Right lobe of liver (tissue), 6 donors: Measurements from ENCODE around the gene FGFR3. TPM values are rescaled to one million over a fixed set of nuclear protein-coding genes. Genes with fewer than 3 reads are reported as not detected.
A peak's percentile ranks its signal among the peaks of the same experiment; 100 is the strongest.

ENCODE experiments used
- ATAC-seq, 4 donors: fragments of 200-7000 bp; cut with Tn5 transposase; one replicate each; pipeline ENCODE4 v1.9.1; 2020; ENCODE audit warnings: mild to moderate bottlenecking in 4 of 4, moderate library complexity in 4 of 4
- DNase-seq, 3 donors: peaks; one replicate each; pipeline ENCODE4 v3.0.0-alpha.2; 2020
- H3K27ac ChIP-seq, 3 donors: fragments of 200-600 bp; one replicate each; pipeline ENCODE4 v1.8.0; 2022
- H3K27me3 ChIP-seq, 2 donors: fragments of 200-600 bp; one replicate each; pipeline ENCODE4 v1.8.0; 2022
- H3K36me3 ChIP-seq, 4 donors: fragments of 200-600 bp; sonication (generic) in 1 of 4; one replicate each; pipeline versions ENCODE4 v1.5.1 to v1.8.0; 2017 to 2022; ENCODE audit warnings: control low read depth in 1 of 4
- H3K4me1 ChIP-seq, 4 donors: fragments of 200-600 bp; sonication (generic) in 1 of 4; one replicate each; pipeline versions ENCODE4 v1.5.1 to v1.8.0; 2017 to 2022; ENCODE audit warnings: control low read depth in 1 of 4
- H3K4me3 ChIP-seq, 3 donors: fragments of 200-600 bp; one replicate each; pipeline ENCODE4 v1.8.0; 2022
- H3K9me3 ChIP-seq, 4 donors: fragments of 200-600 bp; sonication (generic) in 1 of 4; one replicate each; pipeline versions ENCODE4 v1.5.1 to v1.8.0; 2017 to 2022; ENCODE audit warnings: control low read depth in 1 of 4
- POLR2A ChIP-seq: fragments of 450-650 bp; IDR thresholded peaks from one replicate; pipeline ENCODE4 v1.6.1; 2017; ENCODE audit warnings: antibody characterized with exemption, mild to moderate bottlenecking
- WGBS: methylation state at CpG from one replicate; pipeline ENCODE4 v1.1.6; 2018; ENCODE audit warnings: low coverage, low lambda C conversion rate; ENCODE audit not compliant: insufficient coverage; ENCODE audit errors: missing lambda C conversion rate; 5-methylcytosine and 5-hydroxymethylcytosine counted together
- intact Hi-C, 2 donors: fragments of 100-400 bp; cut with DNase I; formaldehyde crosslinking; loops; one replicate each; pipeline versions ENCODE4 v1.11.2 to v1.14.1; 2022
- total RNA-seq, 6 experiments: library from RNA; depleted of rRNA in 2 of 6; stranded (reverse); fragments of >200 nt in 2 of 6; fragmentation: NEBNext Ultra II Directional in 3 of 6; extraction: Animal tissue kit (Norgen Biotek cat#: 25700) in 3 of 6; gene quantifications; one replicate each; pipeline versions ENCODE4 v1.1.0 to v1.2.4, GENCODE V29; 2016 to 2023
- TF ChIP-seq, protein P1 (sequence below), 4 donors: fragments of 200-600 bp in 3 of 4; fragments of 450-650 bp in 1 of 4; IDR thresholded peaks; one replicate each; pipeline versions ENCODE4 v1.5.1 to v1.8.0; 2016 to 2022; ENCODE audit warnings: antibody characterized with exemption in 4 of 4, mild to moderate bottlenecking in 2 of 4
- donor health status: DM: no; HTN: yes; CAD: no.
- donor health status: DM: no; HTN: no; CAD: no.
- donor health status: DM: no; HTN: no; CAD: no.
- donor health status: DM: no; HTN: yes; CAD: no.
- donor health status: DM: no; HTN: yes; CAD: no.

FGFR3 gene
- total RNA-seq, 6 experiments from 2014 or later: 14.3 to 30.0 (median 25.7) TPM

DNA sequence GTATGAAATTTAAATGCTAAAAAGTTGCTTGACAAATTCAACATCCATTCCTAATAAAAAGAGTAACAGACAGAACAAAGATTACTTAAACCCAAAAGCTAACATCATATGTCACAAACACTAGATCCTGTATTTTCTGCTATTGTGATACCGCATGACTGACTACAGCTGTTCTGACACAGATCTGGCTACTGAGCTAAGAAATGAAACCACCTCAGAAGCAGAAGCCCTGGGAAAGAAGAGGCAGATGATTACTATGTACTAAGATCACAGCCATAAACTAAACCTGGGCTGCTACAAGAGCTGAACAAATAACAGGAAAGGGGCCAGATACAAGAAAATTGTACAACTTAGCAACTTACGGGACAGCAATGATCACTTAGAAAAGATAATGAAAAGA lies 53.5 kb downstream of the FGFR3 start:
- WGBS: 100% methylated on average over 2 of the region's 2 CpGs
- Histone ChIP-seq H3K27ac (no peak overlapping the region), H3K27me3 (no peaks in the 10 kb centered on the region), H3K4me3 (no peak overlapping the region), H3K9me3 (no peaks in the 10 kb centered on the region), H3K4me1 (peaks cover 0 to 8% (median 0%) of the 10 kb centered on the region in 4 donors), H3K36me3 (peaks cover 0 to 42% (median 5%) of the 10 kb centered on the region in 4 donors)
- intact Hi-C loops: loop anchor here in 1 of 2 donors (10.0 kb wide), 1 partner anchor 48 kb away; no protein-coding TSS in a partner anchor
- TF ChIP-seq, protein P1, sequence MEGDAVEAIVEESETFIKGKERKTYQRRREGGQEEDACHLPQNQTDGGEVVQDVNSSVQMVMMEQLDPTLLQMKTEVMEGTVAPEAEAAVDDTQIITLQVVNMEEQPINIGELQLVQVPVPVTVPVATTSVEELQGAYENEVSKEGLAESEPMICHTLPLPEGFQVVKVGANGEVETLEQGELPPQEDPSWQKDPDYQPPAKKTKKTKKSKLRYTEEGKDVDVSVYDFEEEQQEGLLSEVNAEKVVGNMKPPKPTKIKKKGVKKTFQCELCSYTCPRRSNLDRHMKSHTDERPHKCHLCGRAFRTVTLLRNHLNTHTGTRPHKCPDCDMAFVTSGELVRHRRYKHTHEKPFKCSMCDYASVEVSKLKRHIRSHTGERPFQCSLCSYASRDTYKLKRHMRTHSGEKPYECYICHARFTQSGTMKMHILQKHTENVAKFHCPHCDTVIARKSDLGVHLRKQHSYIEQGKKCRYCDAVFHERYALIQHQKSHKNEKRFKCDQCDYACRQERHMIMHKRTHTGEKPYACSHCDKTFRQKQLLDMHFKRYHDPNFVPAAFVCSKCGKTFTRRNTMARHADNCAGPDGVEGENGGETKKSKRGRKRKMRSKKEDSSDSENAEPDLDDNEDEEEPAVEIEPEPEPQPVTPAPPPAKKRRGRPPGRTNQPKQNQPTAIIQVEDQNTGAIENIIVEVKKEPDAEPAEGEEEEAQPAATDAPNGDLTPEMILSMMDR (IDR thresholded peaks at IDR 0.05): no peak
- TF ChIP-seq POLR2A: no peak
- no peak for DNase-seq
- no peak for ATAC-seq

DNA sequence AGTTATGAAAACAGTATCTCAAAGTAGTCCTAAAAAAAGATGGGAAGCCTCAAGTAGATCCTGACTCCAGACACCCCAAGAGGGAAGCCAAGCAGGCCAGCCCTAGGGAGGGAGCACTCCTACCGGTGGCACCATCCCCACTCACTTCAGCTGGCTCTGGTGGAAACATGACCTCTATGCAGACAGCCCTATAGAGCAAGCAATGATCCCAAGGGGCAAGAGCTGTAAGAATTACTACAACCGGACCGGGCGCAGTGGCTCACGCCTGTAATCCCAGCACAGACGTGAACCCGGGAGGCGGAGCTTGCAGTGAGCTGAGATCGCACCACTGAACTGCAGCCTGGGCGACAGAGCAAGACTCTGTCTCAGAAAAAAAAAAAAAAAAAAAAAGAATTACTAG lies 57.2 kb downstream of the FGFR3 start:
- Histone ChIP-seq H3K27ac (no peak overlapping the region), H3K4me3 (no peak overlapping the region), H3K27me3 (no peaks in the 10 kb centered on the region), H3K36me3 (peaks cover 0 to 26% (median 5%) of the 10 kb centered on the region in 4 donors), H3K9me3 (no peaks in the 10 kb centered on the region), H3K4me1 (peaks cover 0 to 16% (median 4%) of the 10 kb centered on the region in 4 donors)
- DNase-seq: no peak
- intact Hi-C loops: no loop called here
- TF ChIP-seq, protein P1 (IDR thresholded peaks at IDR 0.05): no peak
- no peak for TF ChIP-seq POLR2A
- WGBS: 70% methylated on average over 2 of the region's 10 CpGs
- no peak for ATAC-seq

GRCh38 chr4:1851160-1851559 lies 58.1 kb downstream of the FGFR3 start:
- H3K4me1 ChIP-seq: peaks cover 0 to 16% (median 4%) of the 10 kb centered on the region in 4 donors
- DNase-seq: no peak
- no peak for TF ChIP-seq POLR2A
- TF ChIP-seq, protein P1 (IDR thresholded peaks at IDR 0.05): no peak
- H3K27ac ChIP-seq: no peak overlapping the region
- no peaks in the 10 kb centered on the region for H3K27me3 ChIP-seq
- H3K36me3 ChIP-seq: peaks cover 0 to 19% (median 1%) of the 10 kb centered on the region in 4 donors
- intact Hi-C loops: no loop called here
- WGBS: 60% methylated on average over 1 of the region's 11 CpGs
- no peak for ATAC-seq
- no peaks in the 10 kb centered on the region for H3K9me3 ChIP-seq
- H3K4me3 ChIP-seq: no peak overlapping the region

DNA sequence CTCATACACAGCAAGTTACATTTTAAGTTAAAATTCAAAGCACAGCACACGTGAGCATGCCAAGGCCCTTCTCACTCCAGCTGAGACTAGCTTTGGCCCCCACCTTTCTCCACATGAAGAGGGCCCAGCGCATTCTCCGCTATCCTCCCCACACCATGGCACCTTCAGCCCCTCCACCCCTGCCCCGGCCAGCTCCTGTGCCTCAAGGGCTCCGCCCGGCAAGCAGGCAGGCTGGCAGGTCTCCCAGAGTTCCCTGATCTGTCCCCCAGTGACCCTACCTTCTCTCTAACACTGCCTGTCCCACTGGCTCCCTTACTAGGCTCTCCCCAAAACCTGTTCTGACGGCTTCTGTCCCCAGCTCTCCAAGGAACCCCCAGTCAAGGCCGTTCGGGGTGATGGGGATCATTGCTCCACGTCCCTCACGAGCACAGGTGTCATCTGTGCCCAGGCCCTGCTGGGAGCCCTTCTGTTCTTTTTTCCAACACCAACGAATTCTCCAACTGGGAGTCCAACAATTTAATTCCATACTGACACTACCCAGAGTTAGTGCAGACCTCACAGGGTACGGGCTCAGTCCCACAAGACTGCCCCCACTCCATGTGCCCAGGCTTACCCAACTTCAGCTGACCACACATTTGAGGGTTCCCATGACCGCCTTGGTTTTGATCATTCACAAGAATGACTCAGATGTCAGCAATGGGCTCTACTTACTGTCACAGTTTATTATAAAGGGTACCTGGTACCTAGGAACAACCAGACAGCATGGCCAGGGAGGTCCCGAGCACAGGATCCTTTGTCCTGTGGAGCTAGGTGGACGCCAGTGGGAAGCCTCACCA lies 58.7 kb downstream of the FGFR3 start:
- Histone ChIP-seq H3K4me3 (no peak overlapping the region), H3K36me3 (peaks cover 0 to 12% (median 1%) of the 10 kb centered on the region in 4 donors), H3K27ac (no peak overlapping the region), H3K4me1 (peaks cover 0 to 16% (median 4%) of the 10 kb centered on the region in 4 donors), H3K27me3 (no peaks in the 10 kb centered on the region), H3K9me3 (no peaks in the 10 kb centered on the region)
- ATAC-seq (no peak), DNase-seq (peak in 2 of 3 donors; percentile 59 to 65)
- intact Hi-C loops: no loop called here
- TF ChIP-seq POLR2A: no peak
- TF ChIP-seq, protein P1 (IDR thresholded peaks at IDR 0.05): no peak
- 61% methylated on average over 12 of the region's 16 CpGs for WGBS
